GM23338 (cell line): Measurements from ENCODE around the gene GH1. TPM values are rescaled to one million over a fixed set of nuclear protein-coding genes. Genes with fewer than 3 reads are reported as not detected.

Source experiments
- ATAC-seq: fragments of 200-7000 bp; cut with Tn5 transposase; 3 replicates; pipeline ENCODE4 v1.9.1; 2020
- DNase-seq: peaks from one replicate; pipeline ENCODE4 v3.0.0-alpha.2; 2015; ENCODE audit warnings: low spot score
- H2AFZ ChIP-seq: fragments of 200-600 bp; sonication (generic); 2 replicates; pipeline ENCODE4 v1.8.0; 2016; ENCODE audit warnings: antibody characterized with exemption, mild to moderate bottlenecking, moderate library complexity
- H3F3A ChIP-seq: fragments of 200-600 bp; sonication (generic); replicated peaks from 2 replicates; pipeline ENCODE4 v1.8.0; 2017; ENCODE audit warnings: antibody characterized with exemption, mixed run types, low read depth
- H3K27ac ChIP-seq: fragments of 200-600 bp; sonication (generic); 2 replicates; pipeline ENCODE4 v1.6.1; 2016; ENCODE audit warnings: low read depth
- H3K27me3 ChIP-seq: fragments of 200-600 bp; sonication (generic); 2 replicates; pipeline ENCODE4 v1.8.0; 2016; ENCODE audit warnings: mild to moderate bottlenecking, mixed run types, moderate library complexity; ENCODE audit not compliant: insufficient read depth
- H3K36me3 ChIP-seq: fragments of 200-600 bp; sonication (generic); 2 replicates; pipeline ENCODE4 v1.8.0; 2016; ENCODE audit warnings: mild to moderate bottlenecking; ENCODE audit not compliant: insufficient read depth
- H3K4me1 ChIP-seq: fragments of 200-600 bp; sonication (generic); 2 replicates; pipeline ENCODE4 v1.8.0; 2016; ENCODE audit warnings: mild to moderate bottlenecking, moderate library complexity; ENCODE audit not compliant: insufficient read depth
- H3K4me2 ChIP-seq: fragments of 200-600 bp; sonication (generic); 2 replicates; pipeline ENCODE4 v1.7.1; 2017; ENCODE audit warnings: mixed run types
- H3K4me3 ChIP-seq: fragments of 200-600 bp; sonication (generic); 2 replicates; pipeline ENCODE4 v1.6.1; 2016; ENCODE audit warnings: mixed run types
- H3K79me2 ChIP-seq: fragments of 200-600 bp; sonication (generic); replicated peaks from 2 replicates; pipeline ENCODE4 v1.8.0; 2017; ENCODE audit warnings: mild to moderate bottlenecking; ENCODE audit not compliant: insufficient read depth
- H3K9me2 ChIP-seq: fragments of 200-600 bp; sonication (generic); 2 replicates; pipeline ENCODE4 v1.8.0; 2017; ENCODE audit not compliant: insufficient read depth
- H4K20me1 ChIP-seq: fragments of 200-600 bp; sonication (generic); replicated peaks from 2 replicates; pipeline ENCODE4 v1.8.0; 2017; ENCODE audit warnings: mild to moderate bottlenecking; ENCODE audit not compliant: insufficient read depth
- H3K27ac Mint-ChIP-seq: 2 replicates; pipeline ENCODE4 v1.8.0; 2020; ENCODE audit warnings: inconsistent platforms, mild to moderate bottlenecking, moderate library complexity, mixed read lengths
- H3K27me3 Mint-ChIP-seq: 3 replicates; pipeline ENCODE4 v1.8.0; 2022; ENCODE audit warnings: low read depth, mild to moderate bottlenecking, moderate library complexity, mixed read lengths, inconsistent platforms; ENCODE audit not compliant: insufficient read depth, poor library complexity
- H3K36me3 Mint-ChIP-seq: 3 replicates; pipeline ENCODE4 v1.8.0; 2021; ENCODE audit warnings: low read depth, mild to moderate bottlenecking, inconsistent platforms, moderate library complexity, mixed read lengths
- H3K4me1 Mint-ChIP-seq: 3 replicates; pipeline ENCODE4 v1.8.0; 2020; ENCODE audit warnings: mild to moderate bottlenecking, inconsistent platforms, mixed read lengths
- H3K4me3 Mint-ChIP-seq: 3 replicates; pipeline ENCODE4 v1.8.0; 2021; ENCODE audit warnings: moderate library complexity, mild to moderate bottlenecking, inconsistent platforms, mixed read lengths
- H3K9me3 Mint-ChIP-seq: 3 replicates; pipeline ENCODE4 v1.8.0; 2020; ENCODE audit warnings: moderate library complexity, mild to moderate bottlenecking, inconsistent platforms, mixed read lengths
- CTCF ChIP-seq, 2 experiments: fragments of 200-600 bp in 1 of 2; sonication (generic) in 1 of 2; conservative IDR thresholded peaks; 2 replicates each; pipeline versions ENCODE4 v1.5.1 to v1.6.1; 2016 to 2017; ENCODE audit warnings: antibody characterized with exemption in 2 of 2, low read depth in 2 of 2, mild to moderate bottlenecking in 2 of 2, moderate library complexity in 1 of 2
- ETS1 ChIP-seq: IDR thresholded peaks from 2 replicates; pipeline ENCODE4 v1.6.1; 2016; ENCODE audit warnings: antibody characterized with exemption
- EZH2phosphoT487 ChIP-seq: fragments of 200-600 bp; sonication (generic); IDR thresholded peaks from one replicate; pipeline ENCODE4 v1.8.1; 2018; ENCODE audit warnings: antibody characterized with exemption; ENCODE audit not compliant: unreplicated experiment
- NANOG ChIP-seq: IDR thresholded peaks from 2 replicates; pipeline ENCODE4 v1.6.1; 2016; ENCODE audit warnings: antibody characterized with exemption, borderline replicate concordance
- POLR2AphosphoS5 ChIP-seq: IDR thresholded peaks from 2 replicates; pipeline ENCODE4 v1.6.1; 2016; ENCODE audit warnings: antibody characterized with exemption, low read depth
- STAT1 ChIP-seq: IDR thresholded peaks from one replicate; pipeline ENCODE4 v1.6.1; 2016; ENCODE audit warnings: antibody characterized with exemption; ENCODE audit not compliant: unreplicated experiment
- ZNF114 ChIP-seq: fragments of 250-450 bp; sonication (Bioruptor Pico); IDR thresholded peaks from 2 replicates; pipeline ENCODE4 v1.5.0; 2020; ENCODE audit warnings: mild to moderate bottlenecking, moderate library complexity
- ZNF331 ChIP-seq: fragments of 250-450 bp; sonication (Bioruptor Pico); IDR thresholded peaks from 2 replicates; pipeline ENCODE4 v1.5.0; 2020; ENCODE audit warnings: low read depth, mild to moderate bottlenecking, moderate library complexity
- polyA plus RNA-seq: library from polyadenylated mRNA; unstranded; fragments of >200 nt; fragmentation: Nextera tagmentation; extraction: Ambion mirVana; gene quantifications from 2 replicates; pipeline ENCODE4 v1.2.1, GENCODE V29; 2016
- total RNA-seq: library from RNA; depleted of rRNA; stranded (reverse); fragments of >200 nt; shearing (Covaris generic); gene quantifications from 2 replicates; pipeline ENCODE4 v1.2.3, GENCODE V29; 2014
- TF ChIP-seq, protein P1 (sequence below): IDR thresholded peaks from one replicate; pipeline ENCODE4 v1.6.1; 2018; ENCODE audit warnings: antibody characterized with exemption; ENCODE audit not compliant: unreplicated experiment

GH1 gene
- total and polyA plus RNA-seq, 2 experiments from 2014 or later, result 0.57 TPM; not detected in 1

DNA sequence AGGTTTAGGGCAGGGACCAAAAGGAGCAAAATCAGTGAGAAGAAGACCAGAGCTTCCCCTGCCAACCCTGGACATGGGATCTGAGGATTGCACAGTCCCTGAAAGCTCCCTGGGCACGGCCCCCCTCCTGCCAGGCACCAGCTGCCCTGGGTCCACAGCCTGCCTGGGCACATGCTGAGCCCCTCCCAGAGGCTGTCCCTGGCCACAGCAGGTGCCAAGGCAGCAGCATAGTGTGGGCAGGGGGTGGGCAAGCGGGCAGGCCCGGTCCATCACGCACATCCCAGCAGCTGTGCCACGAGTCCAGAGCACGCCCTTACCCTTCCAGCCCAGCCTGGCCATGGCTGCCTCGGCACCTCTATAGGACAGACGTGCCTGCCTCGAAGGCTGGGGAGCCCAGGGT is 41.4 kb upstream of the GH1 start (continued):
- no peak for TF ChIP-seq ETS1
- no peak for TF ChIP-seq POLR2AphosphoS5
- TF ChIP-seq, protein P1, sequence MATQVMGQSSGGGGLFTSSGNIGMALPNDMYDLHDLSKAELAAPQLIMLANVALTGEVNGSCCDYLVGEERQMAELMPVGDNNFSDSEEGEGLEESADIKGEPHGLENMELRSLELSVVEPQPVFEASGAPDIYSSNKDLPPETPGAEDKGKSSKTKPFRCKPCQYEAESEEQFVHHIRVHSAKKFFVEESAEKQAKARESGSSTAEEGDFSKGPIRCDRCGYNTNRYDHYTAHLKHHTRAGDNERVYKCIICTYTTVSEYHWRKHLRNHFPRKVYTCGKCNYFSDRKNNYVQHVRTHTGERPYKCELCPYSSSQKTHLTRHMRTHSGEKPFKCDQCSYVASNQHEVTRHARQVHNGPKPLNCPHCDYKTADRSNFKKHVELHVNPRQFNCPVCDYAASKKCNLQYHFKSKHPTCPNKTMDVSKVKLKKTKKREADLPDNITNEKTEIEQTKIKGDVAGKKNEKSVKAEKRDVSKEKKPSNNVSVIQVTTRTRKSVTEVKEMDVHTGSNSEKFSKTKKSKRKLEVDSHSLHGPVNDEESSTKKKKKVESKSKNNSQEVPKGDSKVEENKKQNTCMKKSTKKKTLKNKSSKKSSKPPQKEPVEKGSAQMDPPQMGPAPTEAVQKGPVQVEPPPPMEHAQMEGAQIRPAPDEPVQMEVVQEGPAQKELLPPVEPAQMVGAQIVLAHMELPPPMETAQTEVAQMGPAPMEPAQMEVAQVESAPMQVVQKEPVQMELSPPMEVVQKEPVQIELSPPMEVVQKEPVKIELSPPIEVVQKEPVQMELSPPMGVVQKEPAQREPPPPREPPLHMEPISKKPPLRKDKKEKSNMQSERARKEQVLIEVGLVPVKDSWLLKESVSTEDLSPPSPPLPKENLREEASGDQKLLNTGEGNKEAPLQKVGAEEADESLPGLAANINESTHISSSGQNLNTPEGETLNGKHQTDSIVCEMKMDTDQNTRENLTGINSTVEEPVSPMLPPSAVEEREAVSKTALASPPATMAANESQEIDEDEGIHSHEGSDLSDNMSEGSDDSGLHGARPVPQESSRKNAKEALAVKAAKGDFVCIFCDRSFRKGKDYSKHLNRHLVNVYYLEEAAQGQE, result no peak
- no peak for TF ChIP-seq ZNF114 (CRISPR knock-in tag)

GRCh38 chr17:63956296-63956920 is 37.8 kb upstream of the GH1 start:
- no peak overlapping the region for H3K4me2 ChIP-seq
- no peaks in the 10 kb centered on the region for H3K27me3 ChIP-seq
- peaks cover 9% of the 10 kb centered on the region for H3K27me3 Mint-ChIP-seq
- H3F3A ChIP-seq, result no peaks in the 10 kb centered on the region
- no peak overlapping the region for H3K27ac Mint-ChIP-seq
- H3K4me3 ChIP-seq, result no peak overlapping the region
- no peaks in the 10 kb centered on the region for H3K9me2 ChIP-seq
- no peaks in the 10 kb centered on the region for H4K20me1 ChIP-seq
- H3K79me2 ChIP-seq, result no peaks in the 10 kb centered on the region
- H3K4me1 ChIP-seq, result peaks cover 10% of the 10 kb centered on the region; the same call in 1 of the 2 replicates
- H3K36me3 Mint-ChIP-seq, result peaks cover 13% of the 10 kb centered on the region; the same call in 2 of the 3 replicates
- H3K27ac ChIP-seq, result no peak overlapping the region
- no peak overlapping the region for H2AFZ ChIP-seq
- ATAC-seq (no peak), DNase-seq (no peak)
- H3K4me1 Mint-ChIP-seq, result peaks cover 12% of the 10 kb centered on the region
- no peak overlapping the region for H3K4me3 Mint-ChIP-seq
- no peaks in the 10 kb centered on the region for H3K36me3 ChIP-seq
- no peaks in the 10 kb centered on the region; the same call in 2 of the 3 replicates for H3K9me3 Mint-ChIP-seq
- TF ChIP-seq, protein P1, result no peak
- TF ChIP-seq POLR2AphosphoS5 (no peak), ETS1 (no peak), NANOG (no peak), ZNF331 (CRISPR knock-in tag) (no peak), EZH2phosphoT487 (no peak), STAT1 (no peak), CTCF (conservative IDR thresholded peaks at IDR 0.05; ENCODE audit: low read depth in 2 of 2) (no peak), ZNF114 (CRISPR knock-in tag) (no peak)
